T-helper 22 cell (primary cell): ENCODE measurements around the gene COL5A1.

ENCODE experiments used
- DNase-seq: peaks from one replicate; pipeline ENCODE4 v3.0.0-alpha.2; 2020; ENCODE audit warnings: low read depth

Gene COL5A1

DNA sequence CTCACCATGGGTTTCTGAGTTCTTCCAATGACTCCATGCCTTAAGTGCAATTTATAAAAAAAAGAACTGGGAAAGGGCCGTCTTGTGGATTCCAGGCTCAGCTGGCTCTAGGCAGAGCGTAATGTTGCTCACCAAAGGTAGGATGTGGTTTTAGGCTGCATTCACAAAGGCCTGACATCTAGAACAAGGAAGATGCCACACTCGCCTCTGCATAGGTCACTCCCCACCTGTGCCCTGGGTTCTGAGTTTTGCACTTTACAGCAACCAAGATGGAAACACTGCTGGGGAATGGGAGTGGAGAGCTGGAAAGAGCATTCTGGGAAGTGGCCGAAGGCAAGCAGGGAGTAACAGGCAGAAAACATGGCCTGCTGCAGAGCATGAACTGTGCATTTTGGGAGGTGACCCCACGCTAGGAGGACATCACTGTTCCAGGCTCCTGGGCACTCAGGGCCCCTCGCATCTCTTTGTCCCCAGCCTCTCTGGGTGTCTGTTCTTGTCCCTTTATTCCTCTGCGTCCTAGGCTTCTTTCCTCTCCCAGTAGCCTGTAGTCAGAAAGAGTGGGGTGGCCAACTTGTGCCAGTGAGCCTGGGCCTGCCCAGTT lies 251.3 kb downstream of the COL5A1 start:
- no peak for DNase-seq
